ENCODE data around the gene PCK2.

The PCK2 gene

GRCh38 chr14:24058951-24059475 lies 35.1 kb upstream of the PCK2 start:
- H3K4me3 ChIP-seq (ENCODE audit: low read depth, low read length) = no peak overlapping the region
- no peak for TF ChIP-seq CTCF (IDR thresholded peaks at IDR 0.05; ENCODE audit: low read depth, low read length)

- H3K4me3 ChIP-seq (ENCODE audit: low read depth, low read length) = no peak overlapping the region
- TF ChIP-seq CTCF (IDR thresholded peaks at IDR 0.05; ENCODE audit: low read depth, low read length) = no peak
Measured at GRCh38 chr14:24059841-24060388, 34.2 kb upstream of the PCK2 start.

GRCh38 chr14:24060443-24060842 lies 33.7 kb upstream of the PCK2 start:
- TF ChIP-seq CTCF (IDR thresholded peaks at IDR 0.05; ENCODE audit: low read depth, low read length) = no peak

GRCh38 chr14:24060984-24061913 lies 32.9 kb upstream of the PCK2 start:
- H3K4me3 ChIP-seq (ENCODE audit: low read depth, low read length) = no peak overlapping the region
- no peak for TF ChIP-seq CTCF (IDR thresholded peaks at IDR 0.05; ENCODE audit: low read depth, low read length)

More at GRCh38 chr14:24060443-24060842, 33.7 kb upstream of the PCK2 start:
- H3K4me3 ChIP-seq (ENCODE audit: low read depth, low read length) = no peak overlapping the region

GRCh38 chr14:24062216-24062980 lies 31.7 kb upstream of the PCK2 start:
- no peak overlapping the region for H3K4me3 ChIP-seq (ENCODE audit: low read depth, low read length)
- no peak for TF ChIP-seq CTCF (IDR thresholded peaks at IDR 0.05; ENCODE audit: low read depth, low read length)

- no peak for TF ChIP-seq CTCF (IDR thresholded peaks at IDR 0.05; ENCODE audit: low read depth, low read length)
- no peak overlapping the region for H3K4me3 ChIP-seq (ENCODE audit: low read depth, low read length)
Measured at GRCh38 chr14:24063263-24063836, 30.8 kb upstream of the PCK2 start.

All from WI38 (cell line).